GM19467 (cell line): Measurements from ENCODE around the gene MDN1.

ENCODE experiments used
- ATAC-seq: cut with Tn5 transposase; IDR thresholded peaks from one replicate; pipeline ENCODE4 v1.9.1; 2021; ENCODE audit warnings: mild to moderate bottlenecking, moderate library complexity; ENCODE audit not compliant: unreplicated experiment

The MDN1 gene

GRCh38 chr6:89611666-89612065 lies 207.9 kb downstream of the MDN1 start:
- ATAC-seq: no peak

GRCh38 chr6:89610149-89610642 lies 209.4 kb downstream of the MDN1 start:
- ATAC-seq: peak; percentile 67

- ATAC-seq: no peak
These were observed 213.7 kb downstream of the MDN1 start for GRCh38 chr6:89605861-89606260.

- ATAC-seq: no peak
These were observed 214.9 kb downstream of the MDN1 start for GRCh38 chr6:89604653-89605052.

- ATAC-seq: no peak
These were observed 217.4 kb downstream of the MDN1 start for GRCh38 chr6:89602166-89602565.

- no peak for ATAC-seq
These were observed 219.9 kb downstream of the MDN1 start for GRCh38 chr6:89599727-89600126.

GRCh38 chr6:89597988-89598387 lies 221.6 kb downstream of the MDN1 start:
- ATAC-seq: no peak

- no peak for ATAC-seq
These were observed 222.2 kb downstream of the MDN1 start for GRCh38 chr6:89597372-89597771.

GRCh38 chr6:89596484-89596883 lies 223.1 kb downstream of the MDN1 start:
- no peak for ATAC-seq

GRCh38 chr6:89596056-89596455 lies 223.5 kb downstream of the MDN1 start:
- peak; percentile 76 for ATAC-seq
